Stimulated activated effector memory CD8-positive, alpha-beta T cell treated with anti-CD3 and anti-CD28 coated beads, Interleukin-12 subunit alpha, Interleukin-12 subunit beta, amount 100 ng/mL, for 72 hours (primary cell): ENCODE data around the gene TMEM178B.

ENCODE experiments used
- ATAC-seq: fragments of 150-1000 bp; cut with Tn5 transposase; 2 replicates; pipeline ENCODE4 v1.10.0; 2021
- DNase-seq, 2 donors: peaks; one replicate each; pipeline ENCODE4 v3.0.0; 2021 to 2022; ENCODE audit warnings: low spot score in 2 of 2
- H3K27ac Mint-ChIP-seq: one replicate; pipeline ENCODE4 v1.8.0; 2022; ENCODE audit warnings: mild to moderate bottlenecking, mixed read lengths
- H3K36me3 Mint-ChIP-seq: one replicate; pipeline ENCODE4 v1.8.0; 2022; ENCODE audit warnings: mild to moderate bottlenecking, mixed read lengths
- H3K4me1 Mint-ChIP-seq: one replicate; pipeline ENCODE4 v1.8.0; 2022; ENCODE audit warnings: mixed read lengths
- H3K4me3 Mint-ChIP-seq: one replicate; pipeline ENCODE4 v1.8.0; 2022; ENCODE audit warnings: mild to moderate bottlenecking, mixed read lengths
- H3K9me3 Mint-ChIP-seq: one replicate; pipeline ENCODE4 v1.8.0; 2022; ENCODE audit warnings: mixed read lengths

The TMEM178B gene

DNA sequence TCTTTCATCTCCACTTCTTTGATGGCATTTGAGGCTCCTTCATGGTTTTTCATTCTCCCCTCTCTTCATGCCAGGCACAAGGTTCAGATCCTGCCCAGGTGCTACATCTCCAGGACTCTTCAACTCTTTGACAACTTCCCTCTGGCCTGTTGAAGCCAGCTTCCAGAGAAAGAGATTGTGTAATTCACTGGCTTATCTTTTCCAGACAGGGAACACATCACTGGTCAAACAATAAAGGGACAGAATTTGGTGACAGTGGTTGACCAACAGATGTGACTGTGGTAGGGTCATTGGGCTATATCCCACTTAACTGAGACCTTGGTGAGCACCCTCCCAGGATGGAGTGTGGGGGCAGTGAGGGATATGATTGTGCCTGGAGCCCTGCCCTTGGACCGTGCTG is 365.9 kb downstream of the TMEM178B start:
- H3K36me3 Mint-ChIP-seq, result no peaks in the 10 kb centered on the region
- H3K27ac Mint-ChIP-seq, result no peak overlapping the region
- peak; percentile 29 for ATAC-seq
- H3K4me1 Mint-ChIP-seq, result no peaks in the 10 kb centered on the region
- no peak for DNase-seq
- H3K9me3 Mint-ChIP-seq, result no peaks in the 10 kb centered on the region
- H3K4me3 Mint-ChIP-seq, result no peak overlapping the region

- Mint-ChIP-seq H3K36me3 (no peaks in the 10 kb centered on the region), H3K4me3 (no peak overlapping the region), H3K4me1 (no peaks in the 10 kb centered on the region), H3K9me3 (no peaks in the 10 kb centered on the region), H3K27ac (no peak overlapping the region)
- ATAC-seq, result no peak
- no peak for DNase-seq
These were observed 368.2 kb downstream of the TMEM178B start for GRCh38 chr7:141441837-141442627.

DNA sequence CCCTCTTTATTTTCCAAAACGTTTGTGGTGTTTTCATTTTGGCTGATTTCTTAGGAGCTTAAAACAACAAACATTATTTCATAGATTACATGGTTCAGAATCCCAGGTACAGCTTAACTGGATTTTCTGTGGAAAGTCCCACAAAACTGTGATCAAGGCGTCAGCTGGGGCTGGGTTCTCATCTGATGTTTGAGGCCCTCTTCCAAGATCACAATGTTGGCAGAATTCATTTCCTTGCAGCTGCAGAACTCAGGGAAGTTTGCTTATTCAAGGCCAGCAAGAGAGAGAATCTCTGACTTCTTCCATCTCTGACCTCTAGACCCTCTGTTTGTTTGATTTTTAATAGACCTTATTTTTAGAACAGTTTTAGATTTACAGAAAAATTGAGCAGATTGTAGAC is 368.9 kb downstream of the TMEM178B start:
- H3K36me3 Mint-ChIP-seq, result no peaks in the 10 kb centered on the region
- H3K4me3 Mint-ChIP-seq, result no peak overlapping the region
- no peak overlapping the region for H3K27ac Mint-ChIP-seq
- DNase-seq (no peak), ATAC-seq (no peak)
- H3K4me1 Mint-ChIP-seq, result no peaks in the 10 kb centered on the region
- no peaks in the 10 kb centered on the region for H3K9me3 Mint-ChIP-seq

GRCh38 chr7:141444961-141445360 is 371.1 kb downstream of the TMEM178B start:
- no peaks in the 10 kb centered on the region for H3K9me3 Mint-ChIP-seq
- DNase-seq, result no peak

DNA sequence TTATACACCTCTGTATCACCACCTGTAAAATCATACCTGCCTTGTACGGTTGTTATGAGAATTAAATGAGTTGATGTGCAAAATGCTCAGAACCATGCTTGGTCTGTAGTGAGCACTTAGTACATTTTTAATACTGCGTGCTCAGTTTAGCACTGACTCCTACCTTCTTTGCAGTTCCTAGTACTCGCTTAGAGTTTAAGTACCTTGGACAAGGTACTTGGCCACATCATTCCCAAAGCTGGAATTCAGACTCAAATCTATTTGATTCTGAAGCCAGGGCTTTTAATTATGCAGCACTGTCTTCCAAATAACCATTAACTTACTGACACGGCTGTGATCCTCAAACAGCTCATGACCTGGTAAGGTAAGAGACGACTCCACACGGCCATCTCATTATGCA is 377.4 kb downstream of the TMEM178B start:
- DNase-seq (no peak), ATAC-seq (no peak)
- H3K9me3 Mint-ChIP-seq, result no peaks in the 10 kb centered on the region
- H3K4me3 Mint-ChIP-seq, result no peak overlapping the region
- no peak overlapping the region for H3K27ac Mint-ChIP-seq
- H3K4me1 Mint-ChIP-seq, result peaks cover 10% of the 10 kb centered on the region
- no peaks in the 10 kb centered on the region for H3K36me3 Mint-ChIP-seq

More at GRCh38 chr7:141444961-141445360, 371.1 kb downstream of the TMEM178B start:
- ATAC-seq, result no peak
- Mint-ChIP-seq H3K27ac (no peak overlapping the region), H3K4me1 (no peaks in the 10 kb centered on the region), H3K36me3 (no peaks in the 10 kb centered on the region), H3K4me3 (no peak overlapping the region)

DNA sequence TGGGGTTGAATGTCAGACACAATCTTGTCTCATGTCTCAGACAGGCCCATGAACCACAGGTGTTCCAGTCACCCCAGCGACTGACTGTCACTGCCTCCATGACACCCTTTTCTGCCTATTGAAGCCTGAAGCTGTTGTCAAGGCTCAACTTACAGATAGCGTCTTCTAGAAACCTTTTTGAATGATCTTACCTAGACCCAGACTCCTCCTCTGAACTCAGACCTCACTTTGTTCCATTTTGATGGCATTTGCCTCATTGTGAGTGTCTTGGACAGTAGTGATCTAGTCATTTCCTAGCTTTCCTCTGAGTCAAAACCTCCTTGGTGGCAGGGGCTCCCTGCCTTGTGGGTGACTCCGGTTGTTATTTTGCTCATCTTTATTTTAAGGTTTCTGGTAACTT is 379.0 kb downstream of the TMEM178B start:
- H3K4me1 Mint-ChIP-seq, result peaks cover 10% of the 10 kb centered on the region
- H3K4me3 Mint-ChIP-seq, result no peak overlapping the region
- H3K27ac Mint-ChIP-seq, result peak overlapping the region; percentile 15
- no peaks in the 10 kb centered on the region for H3K36me3 Mint-ChIP-seq
- DNase-seq (peak in 1 of 2 donors; percentile 65), ATAC-seq (peak; percentile 94)
- H3K9me3 Mint-ChIP-seq, result no peaks in the 10 kb centered on the region

DNA sequence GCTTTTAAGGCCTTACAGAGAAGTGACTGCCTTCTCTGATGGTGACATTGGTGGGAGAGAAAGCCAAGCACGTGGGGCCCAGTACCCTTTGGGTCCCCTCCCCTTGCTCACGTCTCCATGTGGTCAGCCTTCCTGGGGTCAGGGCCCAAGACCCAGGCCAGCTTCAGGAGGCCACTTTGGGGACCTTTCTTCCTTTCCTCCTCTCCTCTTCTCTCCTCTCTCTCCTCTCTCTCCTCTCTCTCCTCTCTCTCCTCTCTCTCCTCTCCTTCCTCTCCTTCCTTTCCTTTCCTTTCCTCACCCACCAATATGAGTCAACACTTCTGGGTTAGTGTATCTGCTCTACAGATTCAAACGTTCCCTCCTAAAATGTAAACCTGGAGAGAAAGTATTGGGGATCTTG is 380.5 kb downstream of the TMEM178B start:
- H3K27ac Mint-ChIP-seq, result peak overlapping the region; percentile 6

GRCh38 chr7:141455723-141456122 is 381.9 kb downstream of the TMEM178B start:
- H3K27ac Mint-ChIP-seq, result no peak overlapping the region
- peaks cover 10% of the 10 kb centered on the region for H3K4me1 Mint-ChIP-seq
- H3K9me3 Mint-ChIP-seq, result no peaks in the 10 kb centered on the region
- no peak for DNase-seq
- H3K36me3 Mint-ChIP-seq, result no peaks in the 10 kb centered on the region
- ATAC-seq, result no peak
- no peak overlapping the region for H3K4me3 Mint-ChIP-seq

More for the DNA sequence above, 380.5 kb downstream of the TMEM178B start:
- H3K9me3 Mint-ChIP-seq, result no peaks in the 10 kb centered on the region
- DNase-seq, result no peak
- no peak for ATAC-seq
- H3K36me3 Mint-ChIP-seq, result no peaks in the 10 kb centered on the region
- no peak overlapping the region for H3K4me3 Mint-ChIP-seq
- peaks cover 10% of the 10 kb centered on the region for H3K4me1 Mint-ChIP-seq

GRCh38 chr7:141456298-141456697 is 382.4 kb downstream of the TMEM178B start:
- no peaks in the 10 kb centered on the region for H3K36me3 Mint-ChIP-seq
- ATAC-seq (no peak), DNase-seq (no peak)
- H3K4me1 Mint-ChIP-seq, result peaks cover 10% of the 10 kb centered on the region
- H3K27ac Mint-ChIP-seq, result no peak overlapping the region
- no peak overlapping the region for H3K4me3 Mint-ChIP-seq
- H3K9me3 Mint-ChIP-seq, result no peaks in the 10 kb centered on the region

DNA sequence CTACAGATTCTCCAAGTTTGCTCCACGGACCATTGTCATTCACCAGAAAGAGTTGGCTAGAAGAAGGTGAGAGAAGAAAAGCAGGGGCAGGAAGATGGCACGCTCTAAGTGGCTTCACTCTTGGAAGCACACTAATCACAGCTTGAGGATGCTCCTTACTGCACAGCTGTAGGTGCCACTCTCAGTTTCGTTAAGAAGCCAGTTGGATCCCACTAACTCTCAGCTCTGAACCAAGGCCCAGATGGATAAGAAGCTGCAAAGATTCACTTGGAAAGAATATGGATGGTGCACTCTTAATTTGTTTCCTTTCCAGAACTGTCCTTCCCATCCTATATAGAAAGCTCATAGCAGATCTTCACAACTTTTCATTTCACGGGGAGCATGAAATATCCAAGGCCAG is 382.8 kb downstream of the TMEM178B start:
- no peak overlapping the region for H3K4me3 Mint-ChIP-seq

DNA sequence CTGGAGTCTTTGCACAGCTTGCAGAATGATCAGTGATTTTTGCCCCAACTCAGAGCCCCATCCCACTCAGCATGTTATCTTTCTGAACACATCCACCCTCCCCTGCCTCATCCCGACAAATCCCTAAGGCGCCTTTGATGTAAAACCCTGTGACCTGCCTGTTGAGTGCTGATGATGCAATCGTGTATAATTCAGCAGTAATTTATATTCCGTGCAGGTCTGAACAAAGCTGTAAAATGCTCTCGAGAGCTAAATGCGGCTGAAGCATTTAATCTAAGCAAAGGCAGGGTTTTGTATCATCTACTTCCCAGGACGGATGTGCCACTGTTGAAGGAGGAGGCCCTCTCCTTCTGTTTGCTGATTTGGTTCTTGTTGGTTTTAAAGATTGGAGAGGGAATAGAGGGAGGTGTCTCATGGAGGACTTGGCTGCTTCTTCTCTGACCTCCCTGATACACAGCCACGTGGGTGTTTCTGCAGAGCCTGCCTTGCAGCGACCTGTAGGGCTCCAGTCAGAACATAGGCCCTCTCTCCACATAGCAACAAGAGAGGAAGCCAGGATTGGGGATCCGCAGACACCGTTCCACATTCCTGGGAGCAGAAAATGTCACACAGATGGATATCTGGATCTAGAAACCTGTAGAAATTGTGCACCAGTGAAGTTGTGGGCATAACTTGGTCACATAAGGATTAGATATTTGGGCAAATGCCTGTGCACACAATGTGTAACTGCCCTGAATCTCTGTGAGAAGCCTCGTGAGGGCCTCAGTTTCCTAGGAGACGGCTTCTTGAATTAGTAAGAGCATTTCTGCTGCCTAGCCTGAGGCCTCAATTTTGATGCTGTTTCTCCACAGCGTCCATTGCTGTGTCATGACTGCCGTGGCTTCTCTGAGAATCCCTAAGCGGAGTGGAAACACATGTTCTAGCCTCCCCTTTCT is 387.2 kb downstream of the TMEM178B start:
- Mint-ChIP-seq H3K9me3 (no peaks in the 10 kb centered on the region), H3K27ac (no peak overlapping the region), H3K36me3 (no peaks in the 10 kb centered on the region), H3K4me3 (no peak overlapping the region), H3K4me1 (no peaks in the 10 kb centered on the region)
- ATAC-seq (no peak), DNase-seq (no peak)

More for the DNA sequence above, 382.8 kb downstream of the TMEM178B start:
- Mint-ChIP-seq H3K27ac (no peak overlapping the region), H3K9me3 (no peaks in the 10 kb centered on the region), H3K36me3 (no peaks in the 10 kb centered on the region), H3K4me1 (peaks cover 10% of the 10 kb centered on the region)
- DNase-seq (no peak), ATAC-seq (no peak)

- Mint-ChIP-seq H3K27ac (no peak overlapping the region), H3K9me3 (no peaks in the 10 kb centered on the region), H3K36me3 (no peaks in the 10 kb centered on the region), H3K4me1 (no peaks in the 10 kb centered on the region), H3K4me3 (no peak overlapping the region)
- no peak for DNase-seq
- no peak for ATAC-seq
These were observed 388.1 kb downstream of the TMEM178B start for GRCh38 chr7:141461924-141462323.

GRCh38 chr7:141462958-141463357 is 389.1 kb downstream of the TMEM178B start:
- no peak overlapping the region for H3K4me3 Mint-ChIP-seq

DNA sequence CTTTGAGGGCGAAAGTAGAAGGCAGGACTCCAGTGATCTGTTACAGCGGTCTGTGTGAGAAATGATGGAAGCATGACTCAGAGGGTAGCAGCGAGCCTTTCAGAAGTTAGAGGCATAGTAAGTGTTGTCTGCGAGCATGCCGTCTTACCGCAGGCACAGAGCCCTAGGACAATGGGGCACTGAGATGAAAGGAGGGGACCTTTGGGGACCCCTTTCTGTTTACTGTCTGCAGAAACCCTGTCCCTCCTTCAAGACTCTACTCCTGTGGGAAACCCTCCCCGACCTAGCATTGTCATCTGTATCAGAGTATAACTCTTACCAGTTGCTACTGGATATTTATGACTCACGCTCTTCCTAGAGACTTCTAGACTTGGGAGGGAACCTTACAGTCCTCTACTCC is 390.1 kb downstream of the TMEM178B start:
- Mint-ChIP-seq H3K4me1 (no peaks in the 10 kb centered on the region), H3K4me3 (no peak overlapping the region), H3K9me3 (no peaks in the 10 kb centered on the region), H3K36me3 (no peaks in the 10 kb centered on the region), H3K27ac (no peak overlapping the region)
- DNase-seq (no peak), ATAC-seq (no peak)

More at GRCh38 chr7:141462958-141463357, 389.1 kb downstream of the TMEM178B start:
- no peaks in the 10 kb centered on the region for H3K9me3 Mint-ChIP-seq
- no peaks in the 10 kb centered on the region for H3K4me1 Mint-ChIP-seq
- H3K36me3 Mint-ChIP-seq, result no peaks in the 10 kb centered on the region
- H3K27ac Mint-ChIP-seq, result no peak overlapping the region
- DNase-seq, result no peak
- peak; percentile 31 for ATAC-seq

DNA sequence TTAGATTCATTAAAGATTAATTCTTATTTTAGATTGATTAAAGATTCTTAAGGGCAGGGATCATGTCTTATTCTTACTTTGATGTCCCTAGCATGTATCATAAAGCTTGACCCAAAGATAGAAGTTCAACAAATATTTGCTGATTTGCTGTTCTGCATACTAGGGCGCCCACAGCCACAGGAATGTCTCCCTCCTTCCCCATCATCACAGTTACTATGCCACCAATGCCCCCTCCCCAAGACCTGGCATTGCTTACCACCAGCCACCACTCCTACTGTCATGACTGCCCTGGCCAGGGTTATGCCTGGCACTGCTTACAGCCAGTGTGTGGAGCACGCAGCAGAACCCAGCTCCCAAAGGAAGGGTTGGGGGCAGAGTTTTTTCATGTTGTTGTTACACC is 390.7 kb downstream of the TMEM178B start:
- no peaks in the 10 kb centered on the region for H3K9me3 Mint-ChIP-seq

More for the DNA sequence above, 390.7 kb downstream of the TMEM178B start:
- no peaks in the 10 kb centered on the region for H3K36me3 Mint-ChIP-seq
- DNase-seq, result no peak
- H3K4me3 Mint-ChIP-seq, result no peak overlapping the region
- no peak for ATAC-seq
- H3K4me1 Mint-ChIP-seq, result no peaks in the 10 kb centered on the region
- H3K27ac Mint-ChIP-seq, result no peak overlapping the region
